HG02852 (cell line): Measurements from ENCODE around the gene KCTD19.
"Not testable (repeated sequence)": the region's sequence is repeated elsewhere in the genome, so short reads cannot be mapped to it uniquely, and the experiment has no call there.

ENCODE experiments used
- ATAC-seq: cut with Tn5 transposase; IDR thresholded peaks from one replicate; pipeline ENCODE4 v1.9.1; 2021; ENCODE audit warnings: mild to moderate bottlenecking, moderate library complexity; ENCODE audit not compliant: unreplicated experiment

KCTD19 gene

DNA sequence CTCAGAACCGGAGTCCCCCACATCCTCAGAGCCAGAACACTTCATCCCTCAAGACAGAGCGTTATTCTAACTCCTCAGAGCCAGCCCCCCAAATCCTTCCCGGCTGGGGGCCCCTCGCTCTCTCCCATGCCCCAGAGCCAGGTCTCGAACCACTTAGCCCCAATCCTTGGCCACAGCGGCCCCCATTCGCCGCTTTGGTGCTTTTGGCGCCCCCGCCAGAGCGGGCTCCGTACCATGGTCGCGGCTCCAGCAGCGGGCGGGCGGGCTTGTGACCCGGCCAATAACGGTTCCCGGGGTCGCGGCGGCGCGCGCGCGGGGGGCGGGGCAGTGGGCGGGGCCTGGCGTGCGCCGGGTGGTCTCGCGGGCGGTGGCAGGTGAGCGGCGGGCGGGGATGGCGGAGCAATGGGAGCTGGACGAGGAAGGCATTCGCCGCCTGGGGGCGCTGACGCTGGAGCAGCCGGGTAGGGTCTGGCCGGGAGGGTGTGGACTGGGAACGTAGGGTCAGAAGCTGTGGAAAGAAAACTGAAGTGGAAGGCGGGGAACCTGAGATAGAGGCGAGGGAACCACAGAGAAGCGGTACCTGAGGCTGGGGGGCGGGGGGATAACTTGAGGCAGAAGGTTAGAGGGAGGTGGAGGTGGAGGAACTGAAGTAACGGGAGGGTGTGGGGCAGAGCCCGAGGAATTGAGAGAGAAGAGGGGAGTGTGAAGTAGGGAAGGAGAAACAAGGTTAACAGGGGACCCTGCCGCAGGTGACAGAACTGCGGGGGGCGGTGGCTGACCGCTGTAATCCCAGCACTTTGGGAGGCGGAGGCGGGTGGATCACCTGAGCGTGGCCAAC, at the start of gene KCTD19, which contains the start of gene LRRC36:
TSS of gene KCTD19 (minus strand) at position 270 of the 838 bp plus-strand sequence. CDS start at position 236, 34 bp downstream.
TSS of gene LRRC36 (plus strand) at position 344 of the 838 bp plus-strand sequence. CDS start at position 392, 48 bp downstream.
- ATAC-seq, result no peak

DNA sequence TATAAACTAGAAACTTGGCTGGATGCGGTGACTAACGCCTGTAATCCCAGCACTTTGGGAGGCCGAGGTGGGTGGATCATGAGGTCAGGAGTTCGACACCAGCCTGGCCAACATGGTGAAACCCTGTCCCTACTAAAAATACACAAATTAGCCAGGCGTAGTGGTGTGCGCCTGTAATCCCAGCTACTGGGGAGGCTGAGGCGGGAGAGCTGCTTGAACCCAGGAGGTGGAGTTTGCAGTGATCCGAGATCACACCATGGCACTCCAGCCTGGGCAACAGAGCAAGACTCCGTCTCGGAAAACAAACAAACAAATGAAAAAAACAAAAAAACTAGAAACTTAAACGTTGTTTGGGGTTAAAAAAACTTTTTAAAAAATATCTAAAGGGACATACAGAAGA, 49.5 kb upstream of the KCTD19 start:
- ATAC-seq, result not testable (repeated sequence)

DNA sequence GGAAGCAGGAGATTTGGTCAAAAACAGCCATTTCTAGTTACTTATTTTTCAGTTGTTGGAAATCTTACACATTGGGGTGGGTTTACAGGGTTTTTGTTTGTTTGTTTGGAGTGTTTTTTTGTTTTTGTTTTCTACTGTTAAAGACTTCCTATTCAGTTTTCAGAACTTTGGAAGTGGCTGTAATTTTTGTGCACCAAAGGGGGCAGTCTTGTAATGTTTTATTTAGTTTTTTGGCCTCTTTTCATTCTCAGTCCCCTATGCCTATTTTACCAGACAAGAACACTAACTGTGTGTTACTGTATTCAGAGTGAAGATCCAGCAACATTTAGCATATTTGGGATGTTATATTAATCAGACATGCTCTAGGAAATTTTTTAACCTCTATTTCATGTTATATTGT, 46.1 kb upstream of the KCTD19 start:
- no peak for ATAC-seq

DNA sequence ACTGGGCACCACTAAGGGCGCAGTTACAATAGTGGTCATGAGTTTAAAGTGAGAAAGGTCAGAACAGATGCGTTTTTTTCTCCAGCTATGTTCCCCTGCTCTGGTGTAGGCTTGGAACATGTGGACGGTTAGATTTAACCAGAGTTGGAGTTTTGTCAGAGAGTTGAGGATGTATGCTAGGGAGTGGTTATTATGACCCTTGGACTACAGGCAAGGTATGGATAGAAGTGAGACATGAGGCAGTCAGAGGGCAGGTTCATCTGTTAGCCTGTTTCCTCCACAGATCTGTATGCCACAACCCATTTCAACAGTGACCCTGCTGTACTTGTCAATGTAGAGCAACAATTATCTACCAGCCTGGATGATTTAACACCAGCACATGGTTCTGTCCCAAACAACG, 44.1 kb upstream of the KCTD19 start:
- no peak for ATAC-seq

DNA sequence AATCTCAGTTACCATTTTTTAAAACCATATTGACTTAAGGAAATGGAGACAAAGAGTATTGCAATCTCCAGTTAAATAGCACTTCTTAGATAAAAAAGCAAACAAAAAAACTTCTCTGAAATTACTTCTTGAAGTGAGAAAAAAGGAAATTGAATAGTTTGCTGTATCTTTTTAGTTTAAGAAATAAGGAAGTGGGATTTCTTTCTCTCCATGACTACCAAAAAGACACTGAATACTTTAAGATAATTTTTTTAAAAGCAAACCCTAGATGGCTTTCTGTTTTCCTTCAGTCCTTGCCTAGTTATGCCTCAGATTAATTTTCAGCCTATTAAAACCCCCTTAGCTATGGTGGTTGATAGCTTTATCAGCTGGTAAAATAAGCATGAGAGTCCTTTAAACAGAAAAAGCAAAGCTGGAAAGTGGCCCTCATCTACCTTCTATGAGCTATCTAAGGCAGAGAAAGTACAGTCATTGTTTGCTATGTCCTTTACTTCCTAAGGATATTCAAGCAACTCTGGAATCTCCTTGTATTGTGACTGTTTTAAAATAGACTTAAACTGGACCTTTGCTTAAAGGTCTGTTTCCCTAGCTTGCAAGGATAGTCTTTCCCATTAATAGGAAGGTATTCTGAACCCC, 38.2 kb upstream of the KCTD19 start:
- ATAC-seq, result no peak

DNA sequence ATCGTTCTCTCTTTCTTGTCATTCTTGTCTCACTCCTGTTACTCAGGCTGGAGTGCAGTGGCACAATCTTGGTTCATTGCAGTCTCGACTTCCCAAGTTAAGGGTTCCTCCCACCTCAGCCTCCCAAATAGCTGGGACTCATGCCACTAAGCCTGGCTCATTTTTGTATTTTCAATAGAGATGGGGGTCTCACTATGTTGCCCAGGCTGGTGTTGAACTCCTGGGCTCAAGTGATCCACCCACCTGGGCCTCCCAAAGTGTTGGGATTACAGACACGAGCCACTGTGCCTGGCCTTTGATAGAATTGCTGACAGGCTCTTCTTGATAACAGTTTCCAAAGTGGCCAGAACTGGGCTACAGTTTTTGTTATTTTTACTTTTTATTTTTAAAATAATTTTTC, 34.5 kb upstream of the KCTD19 start:
- ATAC-seq, result no peak

DNA sequence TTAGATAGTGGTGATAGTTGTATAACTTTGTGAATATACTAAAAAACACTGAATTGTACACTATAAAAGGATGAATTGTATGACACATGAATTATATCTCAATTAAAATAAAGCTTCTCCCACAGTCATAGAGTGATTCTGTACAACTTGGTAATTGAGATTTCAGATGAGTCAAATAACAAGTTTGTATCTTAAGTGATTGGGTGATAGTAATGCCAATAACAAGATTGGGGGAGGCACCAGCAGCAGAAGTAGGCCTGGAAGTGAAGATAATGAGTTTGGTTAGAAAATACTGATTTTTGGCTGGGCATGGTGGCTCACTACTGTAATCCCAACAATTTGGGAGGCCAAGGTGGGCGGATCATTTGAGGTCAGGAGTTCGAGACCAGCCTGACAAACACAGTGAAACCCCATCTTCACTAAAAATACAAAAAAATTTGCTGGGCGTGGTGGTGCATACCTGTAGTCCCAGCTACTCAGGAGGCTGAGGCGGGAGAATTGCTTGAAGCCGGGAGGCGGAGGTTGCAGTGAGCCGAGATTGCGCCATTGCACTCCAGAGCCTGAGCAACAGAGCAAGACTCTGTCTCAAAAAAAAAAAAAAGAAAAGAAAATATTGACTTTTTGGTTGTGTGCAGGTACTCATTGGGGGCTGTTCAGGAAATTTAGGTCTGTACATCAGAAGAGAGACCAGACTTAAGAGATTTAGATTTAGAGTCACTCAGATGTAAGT, 33.2 kb upstream of the KCTD19 start:
- ATAC-seq, result not testable (repeated sequence)

DNA sequence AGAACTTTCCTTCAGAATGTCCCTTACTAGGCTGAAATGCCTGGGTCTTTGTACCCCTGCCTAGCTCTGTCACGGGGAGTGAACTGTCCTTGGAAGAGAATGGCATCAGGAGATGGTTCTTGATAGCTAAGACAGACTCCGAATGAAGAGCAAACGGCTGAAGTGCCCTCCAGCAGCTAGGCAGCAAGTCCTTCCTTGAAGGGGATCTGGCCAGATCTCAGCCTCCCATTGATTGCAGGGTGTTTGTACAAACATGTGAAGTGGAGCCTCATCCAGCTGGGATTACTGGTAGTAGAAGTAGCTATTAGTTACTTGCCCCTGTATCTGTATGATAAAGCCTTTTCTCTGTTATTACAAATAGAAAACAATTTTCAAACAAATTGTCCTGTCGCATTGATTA, 31.0 kb upstream of the KCTD19 start:
- ATAC-seq, result no peak

DNA sequence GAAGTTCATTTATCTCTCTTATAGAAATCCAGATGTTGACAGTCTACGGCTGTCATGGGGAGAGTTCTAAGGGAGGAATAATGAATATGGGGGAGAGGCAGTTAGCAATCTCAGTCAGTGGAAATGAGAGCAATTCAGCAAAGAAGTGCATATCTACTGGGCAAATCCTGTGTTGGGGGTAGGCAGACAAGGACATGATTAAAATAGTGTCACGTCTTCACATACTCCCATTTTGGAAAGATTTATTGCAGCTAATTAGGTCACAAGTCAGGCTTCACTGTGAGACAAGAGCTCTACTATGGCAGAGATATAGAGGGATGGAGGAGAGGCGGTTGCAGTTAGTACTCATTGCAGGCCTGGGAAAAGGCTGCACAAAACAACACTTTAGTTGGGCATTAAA, 29.9 kb upstream of the KCTD19 start:
- ATAC-seq, result no peak

DNA sequence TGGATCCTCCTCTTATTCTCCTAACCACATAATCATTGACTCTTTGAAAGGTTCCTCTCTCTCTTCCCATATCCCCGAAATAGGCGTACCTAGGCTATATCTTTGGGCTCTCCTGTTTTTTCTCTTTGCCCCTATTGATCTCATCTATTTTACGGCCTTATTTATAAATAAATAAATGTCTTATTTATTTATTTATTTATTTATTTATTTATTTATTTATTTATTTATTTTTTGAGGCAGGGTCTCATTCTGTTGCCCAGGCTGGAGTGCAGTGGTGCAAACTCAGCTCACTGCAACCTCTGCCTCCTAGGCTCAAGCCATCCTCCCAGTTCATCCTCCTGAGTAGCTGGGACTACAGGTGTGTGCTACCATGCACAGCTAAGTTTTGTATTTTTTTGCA, 25.9 kb upstream of the KCTD19 start:
- not testable (repeated sequence) for ATAC-seq

DNA sequence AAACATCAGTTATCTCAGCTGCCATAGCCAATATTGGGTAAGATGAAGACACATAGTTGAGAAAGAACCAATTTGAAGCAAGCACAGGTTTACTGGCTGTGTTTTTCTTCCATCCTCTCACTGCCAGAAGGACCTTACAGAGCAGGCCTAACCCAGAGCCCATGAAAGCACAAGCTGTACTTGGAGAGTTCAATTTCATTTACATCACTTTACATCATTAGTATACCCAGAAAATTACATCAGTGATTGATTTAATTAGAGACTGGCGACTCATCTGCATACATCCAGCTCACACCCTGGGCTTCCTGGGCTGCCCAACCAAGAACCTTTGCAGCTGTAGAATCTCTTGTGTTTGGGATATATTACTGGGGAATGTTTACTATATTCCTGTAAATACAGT, 23.8 kb upstream of the KCTD19 start:
- no peak for ATAC-seq

DNA sequence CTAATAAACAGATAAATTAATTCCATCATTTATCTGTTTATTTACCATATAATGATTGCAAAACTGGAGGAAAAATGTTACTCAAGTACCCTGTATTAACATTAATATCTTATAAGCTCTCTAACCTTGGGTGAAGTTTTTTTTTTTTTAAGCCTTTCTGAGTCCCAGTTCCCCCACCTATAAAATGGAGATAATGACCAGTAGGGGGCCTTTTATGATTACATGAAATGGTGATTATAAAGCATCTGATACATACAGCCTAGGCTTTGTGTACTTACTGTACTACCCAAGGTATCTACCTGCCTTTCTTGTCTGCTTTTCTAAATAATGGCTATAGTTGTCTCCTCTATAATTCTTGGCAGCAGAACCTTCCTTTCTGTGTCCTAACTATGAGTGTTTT, 22.6 kb upstream of the KCTD19 start:
- ATAC-seq, result no peak

DNA sequence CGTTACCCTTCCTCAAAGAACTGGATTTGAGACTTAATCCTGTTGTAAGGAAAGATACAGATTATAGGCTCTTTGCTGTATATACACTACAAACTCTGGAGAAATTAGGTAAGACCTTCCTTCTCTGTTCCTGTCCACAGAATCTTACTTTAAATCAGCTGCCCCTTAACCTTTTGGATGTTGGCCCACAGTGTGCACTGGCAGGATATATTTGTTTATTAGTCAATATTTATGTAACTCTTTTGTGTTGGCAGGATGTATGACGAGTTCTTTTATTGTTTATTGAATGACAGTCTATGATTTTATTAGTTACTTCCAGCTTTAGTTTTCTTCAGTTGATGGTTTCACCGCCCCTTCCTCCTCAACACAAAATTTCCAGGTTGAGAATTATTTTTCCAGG, 19.8 kb upstream of the KCTD19 start:
- ATAC-seq, result no peak

DNA sequence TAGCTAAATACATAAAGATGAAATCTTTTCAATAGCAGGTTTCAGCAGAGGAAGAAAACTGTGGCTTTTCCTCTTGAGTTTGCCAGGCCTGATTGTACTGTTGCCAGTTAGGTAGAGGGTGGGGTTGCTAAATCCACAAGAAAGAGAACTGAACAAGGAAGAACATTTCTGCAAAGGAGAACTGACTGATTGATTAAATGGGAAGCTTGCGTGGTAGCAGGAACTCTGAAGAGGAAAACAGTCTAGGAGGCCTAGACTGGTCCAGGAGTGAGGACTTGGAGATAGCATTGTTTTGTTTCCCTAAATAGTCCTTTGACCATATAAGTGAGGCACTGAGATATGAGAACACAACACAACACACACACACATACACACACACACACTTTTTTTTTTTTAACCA, 18.9 kb upstream of the KCTD19 start:
- ATAC-seq, result no peak

DNA sequence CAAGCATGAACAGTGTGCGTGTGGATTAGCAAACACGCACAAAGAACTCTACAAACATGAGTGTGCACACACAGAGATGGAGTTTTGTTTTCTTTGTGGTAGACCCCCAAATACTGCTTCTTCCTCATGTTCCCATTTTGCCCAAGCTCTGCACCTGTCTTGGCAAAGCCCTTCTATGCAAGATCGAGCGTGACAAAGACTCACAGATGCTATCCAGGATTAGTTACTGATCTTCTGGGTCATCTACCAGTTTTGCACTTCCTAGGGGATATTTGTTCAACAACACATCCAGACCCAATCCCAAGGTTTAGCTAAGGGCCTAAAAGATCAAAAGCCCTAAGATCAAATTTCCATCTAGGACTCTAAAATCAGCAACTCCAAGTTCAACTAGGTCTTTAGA, 16.1 kb upstream of the KCTD19 start:
- ATAC-seq, result no peak

DNA sequence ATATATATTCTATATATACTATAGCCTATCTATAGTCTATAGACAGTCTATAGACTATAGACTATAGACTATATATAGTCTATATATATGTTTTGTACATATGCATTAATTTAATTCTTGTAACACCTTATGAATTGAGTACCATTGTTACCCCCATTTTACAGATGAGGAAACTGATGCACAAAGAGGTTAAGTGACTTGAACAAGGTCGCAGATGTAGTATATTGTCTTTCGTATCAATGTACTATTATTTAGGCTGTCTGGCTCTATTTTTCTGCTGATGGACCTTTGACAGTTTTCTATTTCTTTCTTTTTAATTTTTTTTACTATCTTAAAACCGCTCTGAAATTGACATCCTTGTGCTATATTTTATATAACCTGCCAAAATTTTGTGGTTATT, 14.7 kb upstream of the KCTD19 start:
- ATAC-seq, result no peak

DNA sequence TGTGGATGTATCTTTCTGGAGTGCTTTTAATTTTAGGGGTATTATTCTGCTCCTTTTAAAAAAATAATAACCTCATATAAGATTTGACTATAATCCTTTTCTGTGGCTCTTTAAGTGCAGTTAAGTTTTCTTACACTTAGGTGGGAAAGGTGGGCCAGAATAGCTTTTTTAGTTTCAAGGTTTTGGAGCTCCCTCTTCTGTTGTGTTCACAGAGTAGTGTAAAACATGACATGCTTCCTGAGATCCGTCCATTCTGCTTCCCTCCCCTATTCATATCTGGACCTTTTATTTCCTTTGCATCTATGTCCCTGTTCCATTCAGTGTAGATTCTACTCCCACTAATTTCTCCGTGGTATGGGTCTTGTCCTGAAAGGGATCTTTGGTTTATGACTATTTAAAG, 12.9 kb upstream of the KCTD19 start:
- no peak for ATAC-seq

DNA sequence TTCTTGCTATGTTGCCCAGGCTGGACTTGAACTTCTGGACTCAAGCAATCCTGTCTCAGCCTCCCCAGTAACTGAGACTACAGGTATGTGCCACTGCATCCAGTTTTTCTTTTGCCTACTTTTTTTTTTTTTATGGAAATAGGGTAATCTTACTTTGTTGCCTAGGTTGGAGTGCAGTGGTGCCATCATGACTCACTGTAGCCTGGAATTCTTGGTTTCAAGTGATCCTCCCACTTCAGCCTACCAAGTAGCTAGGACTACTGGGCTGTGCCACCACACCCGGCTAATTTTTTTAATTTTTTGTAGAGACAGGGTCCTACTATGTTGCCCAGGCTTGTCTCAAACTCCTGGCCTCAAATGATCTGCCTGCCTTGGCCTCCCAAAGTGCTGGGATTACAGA, 10.1 kb upstream of the KCTD19 start:
- ATAC-seq, result no peak

DNA sequence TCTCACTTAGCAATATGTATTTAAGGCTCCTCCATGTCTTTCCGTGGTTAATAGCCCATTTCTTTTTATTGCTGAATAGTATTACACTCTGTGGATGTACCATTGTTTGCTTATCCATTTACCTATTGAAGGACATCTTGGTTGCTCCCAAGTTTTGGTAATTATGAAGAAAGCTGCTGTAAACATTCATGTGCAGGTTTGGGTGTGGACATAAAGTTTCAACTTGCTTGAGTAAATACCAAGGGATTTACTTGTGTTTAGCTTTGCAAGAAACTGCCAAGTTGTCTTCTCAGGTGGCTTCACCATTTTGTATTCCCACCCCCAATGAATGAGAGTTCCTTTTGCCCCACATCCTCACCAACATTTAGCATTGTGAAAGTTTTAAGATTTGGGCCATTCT, 9.6 kb upstream of the KCTD19 start:
- no peak for ATAC-seq

DNA sequence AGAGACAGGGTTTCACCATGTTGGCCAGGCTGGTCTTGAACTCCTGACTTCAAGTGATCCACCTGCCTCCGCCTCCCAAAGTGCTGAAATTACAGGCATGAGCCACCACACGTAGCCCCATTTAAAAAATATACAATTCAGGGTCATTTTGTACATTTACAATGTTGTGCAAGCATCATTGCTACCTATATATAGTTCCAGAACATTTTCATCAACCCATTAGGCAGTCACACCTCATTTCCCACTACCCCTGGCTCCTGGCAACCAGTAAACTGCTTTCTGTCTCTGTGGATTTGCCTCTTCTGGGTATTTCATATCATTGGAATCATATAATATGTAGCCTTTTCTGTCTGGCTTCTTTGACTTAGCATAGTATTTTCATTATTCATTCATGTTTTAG, 6.8 kb upstream of the KCTD19 start:
- ATAC-seq, result no peak

DNA sequence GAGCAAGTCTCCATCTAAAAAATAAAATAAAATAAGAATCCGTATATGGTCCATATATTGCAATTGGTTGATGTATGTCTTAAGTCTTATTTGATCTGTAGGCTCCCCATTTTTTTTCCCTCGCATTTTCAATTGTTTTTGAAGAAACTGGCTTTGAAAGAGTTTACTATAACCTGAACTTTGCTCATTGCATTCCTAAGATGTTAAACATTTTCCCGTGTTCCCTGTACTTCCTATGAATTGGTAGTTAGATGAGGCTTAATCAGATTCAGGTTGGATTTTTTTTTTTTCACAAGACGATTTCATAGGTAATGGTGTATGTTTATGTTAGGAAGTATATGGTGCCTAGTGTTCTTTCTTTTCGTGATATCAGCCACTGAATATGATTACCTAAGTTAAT, 3.4 kb upstream of the KCTD19 start:
- no peak for ATAC-seq

DNA sequence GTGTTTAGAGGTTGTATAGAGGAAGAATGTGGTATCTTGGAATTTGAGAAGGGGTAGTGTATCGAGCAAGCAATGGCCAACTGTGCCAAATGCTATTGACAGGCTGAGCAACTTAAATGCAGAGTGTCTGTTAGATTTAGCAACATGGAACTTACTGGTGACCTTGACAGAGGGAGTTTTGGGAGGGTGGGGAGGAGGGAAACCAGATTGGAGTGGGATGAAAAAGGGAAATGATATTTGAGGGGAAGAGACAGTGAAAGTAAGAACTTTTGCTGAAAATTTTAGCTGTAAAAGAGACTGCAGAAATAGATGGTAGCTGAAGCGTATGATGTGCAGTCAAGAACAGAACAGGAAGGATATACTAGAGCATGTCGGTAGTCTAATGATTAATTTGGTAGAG, 1.2 kb upstream of the KCTD19 start:
- no peak for ATAC-seq
